ENCODE measurements around the gene PTEN.

PTEN gene

GRCh38 chr10:87846023-87846422, 17.4 kb upstream of the PTEN start:
- CTCF ChIA-PET, result interaction anchor here (0.5 to 2.4 kb wide), 9 partner anchors 13 to 965 kb away, joined by 3 to 11 read pairs (median 3); no protein-coding TSS in a partner anchor
- no peak overlapping the region for H3K4me3 ChIP-seq (ENCODE audit: low read depth, low read length)
- H3K9me3 ChIP-seq (ENCODE audit: control insufficient read depth, insufficient read depth, low read depth, low read length), result no peaks in the 10 kb centered on the region
- TF ChIP-seq FEZF1 (tag by site-specific recombination; IDR thresholded peaks at IDR 0.05) (peak; percentile 89), ZNF138 (tag by site-specific recombination; IDR thresholded peaks at IDR 0.05; ENCODE audit: borderline replicate concordance) (no peak), ZBTB7A (tag by site-specific recombination; IDR thresholded peaks at IDR 0.05; ENCODE audit: low read depth) (peak; percentile 86; the same call in 1 of the 2 replicates), ZNF133 (tag by site-specific recombination; IDR thresholded peaks at IDR 0.05) (no peak), ZNF670 (tag by site-specific recombination; IDR thresholded peaks at IDR 0.05; ENCODE audit: low read depth) (no peak), ZNF280D (tag by site-specific recombination; IDR thresholded peaks at IDR 0.05) (peak; percentile 92), GLIS1 (tag by site-specific recombination; IDR thresholded peaks at IDR 0.05) (peak; percentile 89), ZNF48 (tag by site-specific recombination; IDR thresholded peaks at IDR 0.05) (no peak), GLI2 (tag by site-specific recombination; IDR thresholded peaks at IDR 0.05; ENCODE audit: borderline replicate concordance, low read depth) (peak; percentile 97), KLF16 (tag by site-specific recombination; IDR thresholded peaks at IDR 0.05) (peak; percentile 87), ZNF19 (tag by site-specific recombination; IDR thresholded peaks at IDR 0.05; ENCODE audit: low read depth) (0 out of 2 replicates have a peak, but pooled peaks have one; percentile 42), ZNF791 (tag by site-specific recombination; IDR thresholded peaks at IDR 0.05) (peak; percentile 78; the same call in 1 of the 2 replicates), ZNF157 (tag by site-specific recombination; IDR thresholded peaks at IDR 0.05) (0 out of 2 replicates have a peak, but pooled peaks have one; percentile 23), KLF7 (tag by site-specific recombination; IDR thresholded peaks at IDR 0.05; ENCODE audit: borderline replicate concordance) (peak; percentile 81; the same call in 1 of the 2 replicates), ZFP37 (tag by site-specific recombination; IDR thresholded peaks at IDR 0.05) (peak; percentile 94), RBAK (tag by site-specific recombination; IDR thresholded peaks at IDR 0.05) (peak; percentile 63; the same call in 1 of the 2 replicates), PRDM1 (tag by site-specific recombination; IDR thresholded peaks at IDR 0.05) (peak; percentile 71), ZNF341 (tag by site-specific recombination; IDR thresholded peaks at IDR 0.05; ENCODE audit: low read depth) (peak; percentile 52), TSHZ1 (tag by site-specific recombination; IDR thresholded peaks at IDR 0.05; ENCODE audit: borderline replicate concordance) (peak; percentile 100), ZNF629 (tag by site-specific recombination; IDR thresholded peaks at IDR 0.05) (peak; percentile 100), ZBTB20 (tag by site-specific recombination; IDR thresholded peaks at IDR 0.05) (0 out of 2 replicates have a peak, but pooled peaks have one; percentile 29), SP7 (tag by site-specific recombination; IDR thresholded peaks at IDR 0.05) (peak; percentile 100), BCL11B (tag by site-specific recombination; IDR thresholded peaks at IDR 0.05; ENCODE audit: low read depth) (peak; percentile 92; the same call in 1 of the 2 replicates), ZEB2 (tag by site-specific recombination; IDR thresholded peaks at IDR 0.05) (peak; percentile 100), ZNF266 (tag by site-specific recombination; IDR thresholded peaks at IDR 0.05; ENCODE audit: low read depth) (peak; percentile 87; the same call in 1 of the 2 replicates), ZBTB1 (tag by site-specific recombination; IDR thresholded peaks at IDR 0.05) (peak; percentile 99)
- TF ChIP-seq, protein P1, sequence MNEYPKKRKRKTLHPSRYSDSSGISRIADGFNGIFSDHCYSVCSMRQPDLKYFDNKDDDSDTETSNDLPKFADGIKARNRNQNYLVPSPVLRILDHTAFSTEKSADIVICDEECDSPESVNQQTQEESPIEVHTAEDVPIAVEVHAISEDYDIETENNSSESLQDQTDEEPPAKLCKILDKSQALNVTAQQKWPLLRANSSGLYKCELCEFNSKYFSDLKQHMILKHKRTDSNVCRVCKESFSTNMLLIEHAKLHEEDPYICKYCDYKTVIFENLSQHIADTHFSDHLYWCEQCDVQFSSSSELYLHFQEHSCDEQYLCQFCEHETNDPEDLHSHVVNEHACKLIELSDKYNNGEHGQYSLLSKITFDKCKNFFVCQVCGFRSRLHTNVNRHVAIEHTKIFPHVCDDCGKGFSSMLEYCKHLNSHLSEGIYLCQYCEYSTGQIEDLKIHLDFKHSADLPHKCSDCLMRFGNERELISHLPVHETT (tag by site-specific recombination; IDR thresholded peaks at IDR 0.05), result peak; percentile 100
- TF ChIP-seq, protein P2, sequence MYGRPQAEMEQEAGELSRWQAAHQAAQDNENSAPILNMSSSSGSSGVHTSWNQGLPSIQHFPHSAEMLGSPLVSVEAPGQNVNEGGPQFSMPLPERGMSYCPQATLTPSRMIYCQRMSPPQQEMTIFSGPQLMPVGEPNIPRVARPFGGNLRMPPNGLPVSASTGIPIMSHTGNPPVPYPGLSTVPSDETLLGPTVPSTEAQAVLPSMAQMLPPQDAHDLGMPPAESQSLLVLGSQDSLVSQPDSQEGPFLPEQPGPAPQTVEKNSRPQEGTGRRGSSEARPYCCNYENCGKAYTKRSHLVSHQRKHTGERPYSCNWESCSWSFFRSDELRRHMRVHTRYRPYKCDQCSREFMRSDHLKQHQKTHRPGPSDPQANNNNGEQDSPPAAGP (tag by site-specific recombination; IDR thresholded peaks at IDR 0.05), result peak; percentile 99

More at GRCh38 chr10:87846023-87846422, 17.4 kb upstream of the PTEN start:
- Histone ChIP-seq H3K27ac (ENCODE audit: extremely low read depth, low read depth, low read length) (no peak overlapping the region), H3K36me3 (ENCODE audit: control insufficient read depth in 2 of 2, insufficient read depth in 1 of 2, low read length in 2 of 2) (no peaks in the 10 kb centered on the region), H3K4me1 (ENCODE audit: control insufficient read depth, insufficient read depth, low read length) (peaks cover 20% of the 10 kb centered on the region)
- POLR2A ChIA-PET, result interaction anchor here (0.7 to 2.2 kb wide), 5 partner anchors 16 to 680 kb away, joined by 3 to 29 read pairs (median 5); partner anchors contain the start of genes ATAD1, KLLN and PTEN

All from HEK293 (cell line).